Ishikawa (cell line): ENCODE data around the gene CAMK1G.

Experiments used
- CEBPB ChIP-seq: IDR thresholded peaks from 2 replicates; pipeline ENCODE4 v1.6.1; 2012
- CREB1 ChIP-seq: IDR thresholded peaks from 2 replicates; pipeline ENCODE4 v1.6.1; 2012; ENCODE audit warnings: low read depth
- EGR1 ChIP-seq: IDR thresholded peaks from 2 replicates; pipeline ENCODE4 v1.6.1; 2012
- EP300 ChIP-seq: IDR thresholded peaks from 2 replicates; pipeline ENCODE4 v1.6.1; 2012; ENCODE audit warnings: borderline replicate concordance
- FOXM1 ChIP-seq: IDR thresholded peaks from 2 replicates; pipeline ENCODE4 v1.6.1; 2012; ENCODE audit warnings: low read depth, borderline replicate concordance
- NFIC ChIP-seq: IDR thresholded peaks from 2 replicates; pipeline ENCODE4 v1.6.1; 2012
- RAD21 ChIP-seq: IDR thresholded peaks from 2 replicates; pipeline ENCODE4 v1.6.1; 2012; ENCODE audit warnings: low read depth
- TAF1 ChIP-seq: IDR thresholded peaks from 2 replicates; pipeline ENCODE4 v1.6.1; 2012; ENCODE audit warnings: low read depth, mild to moderate bottlenecking
- TCF12 ChIP-seq: IDR thresholded peaks from 2 replicates; pipeline ENCODE4 v1.6.1; 2012; ENCODE audit warnings: low read depth
- TEAD4 ChIP-seq: IDR thresholded peaks from 2 replicates; pipeline ENCODE4 v1.6.1; 2012
- YY1 ChIP-seq: IDR thresholded peaks from 2 replicates; pipeline ENCODE4 v1.6.1; 2012; ENCODE audit warnings: low read depth
- ZBTB7A ChIP-seq: IDR thresholded peaks from 2 replicates; pipeline ENCODE4 v1.6.1; 2012; ENCODE audit warnings: low read depth
- TF ChIP-seq, protein P1 (sequence below): IDR thresholded peaks from 2 replicates; pipeline ENCODE4 v1.6.1; 2012; ENCODE audit warnings: low read depth, mild to moderate bottlenecking
- TF ChIP-seq, protein P2 (sequence below): IDR thresholded peaks from 2 replicates; pipeline ENCODE4 v1.6.1; 2012
- TF ChIP-seq, protein P3 (sequence below): IDR thresholded peaks from 2 replicates; pipeline ENCODE4 v1.6.1; 2012

CAMK1G gene

DNA sequence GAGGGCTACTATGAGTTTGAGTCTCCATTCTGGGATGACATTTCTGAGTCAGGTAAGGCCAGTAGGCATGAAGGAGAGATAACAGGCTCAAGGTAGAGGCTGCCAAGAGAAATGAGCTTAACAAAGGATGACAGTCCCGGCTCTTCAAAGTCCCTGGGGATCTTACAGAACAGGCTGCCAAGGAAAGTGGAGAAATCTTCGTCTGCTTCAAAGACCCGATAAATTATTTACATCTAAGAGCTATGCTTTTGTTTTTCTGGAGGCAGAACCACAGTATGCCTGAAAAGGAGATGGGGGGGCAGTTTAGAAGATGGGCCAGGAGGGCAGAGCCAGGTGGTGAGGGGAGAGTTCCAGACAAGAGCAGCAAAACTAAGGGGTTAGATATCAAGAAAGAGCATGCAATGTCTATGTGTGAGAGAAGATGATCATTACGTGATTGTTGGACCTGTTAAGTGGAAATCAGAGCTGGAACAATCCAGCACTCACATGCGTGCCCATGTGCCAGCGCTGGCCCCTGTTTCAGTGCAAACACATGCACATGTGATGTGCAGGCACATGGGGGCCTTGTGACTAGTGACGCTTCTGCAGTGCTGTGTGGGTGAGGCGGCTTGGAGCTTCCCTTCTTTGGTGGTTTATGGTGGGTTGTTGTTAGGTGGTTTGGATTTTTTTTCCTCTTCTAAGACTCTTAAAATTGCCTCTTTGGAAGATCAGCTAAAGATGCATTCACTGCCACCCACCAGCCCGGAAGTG lies 25.7 kb downstream of the CAMK1G start:
- TF ChIP-seq, protein P1, sequence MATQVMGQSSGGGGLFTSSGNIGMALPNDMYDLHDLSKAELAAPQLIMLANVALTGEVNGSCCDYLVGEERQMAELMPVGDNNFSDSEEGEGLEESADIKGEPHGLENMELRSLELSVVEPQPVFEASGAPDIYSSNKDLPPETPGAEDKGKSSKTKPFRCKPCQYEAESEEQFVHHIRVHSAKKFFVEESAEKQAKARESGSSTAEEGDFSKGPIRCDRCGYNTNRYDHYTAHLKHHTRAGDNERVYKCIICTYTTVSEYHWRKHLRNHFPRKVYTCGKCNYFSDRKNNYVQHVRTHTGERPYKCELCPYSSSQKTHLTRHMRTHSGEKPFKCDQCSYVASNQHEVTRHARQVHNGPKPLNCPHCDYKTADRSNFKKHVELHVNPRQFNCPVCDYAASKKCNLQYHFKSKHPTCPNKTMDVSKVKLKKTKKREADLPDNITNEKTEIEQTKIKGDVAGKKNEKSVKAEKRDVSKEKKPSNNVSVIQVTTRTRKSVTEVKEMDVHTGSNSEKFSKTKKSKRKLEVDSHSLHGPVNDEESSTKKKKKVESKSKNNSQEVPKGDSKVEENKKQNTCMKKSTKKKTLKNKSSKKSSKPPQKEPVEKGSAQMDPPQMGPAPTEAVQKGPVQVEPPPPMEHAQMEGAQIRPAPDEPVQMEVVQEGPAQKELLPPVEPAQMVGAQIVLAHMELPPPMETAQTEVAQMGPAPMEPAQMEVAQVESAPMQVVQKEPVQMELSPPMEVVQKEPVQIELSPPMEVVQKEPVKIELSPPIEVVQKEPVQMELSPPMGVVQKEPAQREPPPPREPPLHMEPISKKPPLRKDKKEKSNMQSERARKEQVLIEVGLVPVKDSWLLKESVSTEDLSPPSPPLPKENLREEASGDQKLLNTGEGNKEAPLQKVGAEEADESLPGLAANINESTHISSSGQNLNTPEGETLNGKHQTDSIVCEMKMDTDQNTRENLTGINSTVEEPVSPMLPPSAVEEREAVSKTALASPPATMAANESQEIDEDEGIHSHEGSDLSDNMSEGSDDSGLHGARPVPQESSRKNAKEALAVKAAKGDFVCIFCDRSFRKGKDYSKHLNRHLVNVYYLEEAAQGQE: no peak
- no peak for TF ChIP-seq YY1
- no peak for TF ChIP-seq ZBTB7A
- no peak for TF ChIP-seq CREB1
- TF ChIP-seq TCF12: no peak
- no peak for TF ChIP-seq TEAD4
- TF ChIP-seq NFIC: no peak
- TF ChIP-seq FOXM1: no peak
- TF ChIP-seq TAF1: no peak
- TF ChIP-seq CEBPB: no peak
- TF ChIP-seq, protein P2, sequence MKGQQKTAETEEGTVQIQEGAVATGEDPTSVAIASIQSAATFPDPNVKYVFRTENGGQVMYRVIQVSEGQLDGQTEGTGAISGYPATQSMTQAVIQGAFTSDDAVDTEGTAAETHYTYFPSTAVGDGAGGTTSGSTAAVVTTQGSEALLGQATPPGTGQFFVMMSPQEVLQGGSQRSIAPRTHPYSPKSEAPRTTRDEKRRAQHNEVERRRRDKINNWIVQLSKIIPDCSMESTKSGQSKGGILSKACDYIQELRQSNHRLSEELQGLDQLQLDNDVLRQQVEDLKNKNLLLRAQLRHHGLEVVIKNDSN: no peak
- no peak for TF ChIP-seq RAD21
- TF ChIP-seq, protein P3, sequence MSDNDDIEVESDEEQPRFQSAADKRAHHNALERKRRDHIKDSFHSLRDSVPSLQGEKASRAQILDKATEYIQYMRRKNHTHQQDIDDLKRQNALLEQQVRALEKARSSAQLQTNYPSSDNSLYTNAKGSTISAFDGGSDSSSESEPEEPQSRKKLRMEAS: no peak
- no peak for TF ChIP-seq EP300
- no peak for TF ChIP-seq EGR1

DNA sequence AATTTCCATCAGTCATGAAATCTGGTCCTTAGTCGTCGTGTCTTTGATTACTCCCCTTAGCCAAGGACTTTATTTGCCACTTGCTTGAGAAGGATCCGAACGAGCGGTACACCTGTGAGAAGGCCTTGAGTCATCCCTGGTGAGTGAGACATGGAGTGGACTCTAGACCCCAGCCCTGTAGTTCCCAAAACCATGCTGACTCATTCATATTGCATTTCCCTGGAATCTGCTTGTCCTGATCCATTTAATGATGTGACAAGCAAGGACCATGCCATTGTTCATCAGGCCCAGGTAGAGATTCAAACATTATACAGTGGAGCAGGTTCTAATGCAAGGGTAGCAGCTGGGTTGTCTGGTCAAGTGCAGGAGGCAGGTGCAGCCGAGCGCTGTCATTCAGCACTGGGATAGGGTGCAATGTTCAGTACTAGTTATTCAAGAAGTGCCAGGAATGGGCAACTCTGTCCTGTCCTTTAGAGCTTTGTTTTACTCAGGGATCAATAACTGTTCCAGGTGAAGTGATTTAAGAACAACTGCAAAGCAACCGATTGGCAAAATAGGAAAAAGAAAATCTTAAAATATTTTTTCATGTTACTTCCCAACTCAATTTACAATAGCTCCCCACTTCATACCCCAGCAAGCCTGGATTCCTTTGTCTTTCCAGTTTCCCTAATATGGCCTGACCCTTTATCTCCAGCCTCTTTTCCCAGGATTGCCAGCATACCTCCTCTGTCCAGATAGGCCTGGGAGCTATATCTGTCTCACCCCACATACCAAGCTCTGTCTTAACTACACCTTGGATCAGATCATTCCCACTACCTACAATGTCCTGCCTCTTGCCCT lies 26.5 kb downstream of the CAMK1G start:
- TF ChIP-seq CREB1 (no peak), TCF12 (no peak)
- TF ChIP-seq, protein P1: peak; percentile 27; the same call in 1 of the 2 replicates

DNA sequence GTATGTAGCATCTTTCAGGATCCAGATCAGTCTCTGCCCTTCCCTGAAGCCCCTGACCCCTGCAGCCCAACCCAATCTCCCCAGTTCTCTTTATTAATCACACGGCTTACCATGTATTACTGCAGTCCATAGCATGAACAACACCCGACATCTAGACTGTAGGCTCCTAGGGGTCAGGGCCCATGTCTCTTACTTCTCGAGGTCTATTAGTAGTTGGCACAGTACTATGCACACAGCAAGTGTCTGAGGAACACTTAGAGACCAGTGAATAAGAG lies 27.1 kb downstream of the CAMK1G start:
- TF ChIP-seq CREB1 (no peak), FOXM1 (no peak), EP300 (no peak), TEAD4 (no peak), YY1 (no peak), TAF1 (no peak), EGR1 (no peak), RAD21 (no peak), CEBPB (no peak), ZBTB7A (no peak), TCF12 (no peak), NFIC (no peak)

DNA sequence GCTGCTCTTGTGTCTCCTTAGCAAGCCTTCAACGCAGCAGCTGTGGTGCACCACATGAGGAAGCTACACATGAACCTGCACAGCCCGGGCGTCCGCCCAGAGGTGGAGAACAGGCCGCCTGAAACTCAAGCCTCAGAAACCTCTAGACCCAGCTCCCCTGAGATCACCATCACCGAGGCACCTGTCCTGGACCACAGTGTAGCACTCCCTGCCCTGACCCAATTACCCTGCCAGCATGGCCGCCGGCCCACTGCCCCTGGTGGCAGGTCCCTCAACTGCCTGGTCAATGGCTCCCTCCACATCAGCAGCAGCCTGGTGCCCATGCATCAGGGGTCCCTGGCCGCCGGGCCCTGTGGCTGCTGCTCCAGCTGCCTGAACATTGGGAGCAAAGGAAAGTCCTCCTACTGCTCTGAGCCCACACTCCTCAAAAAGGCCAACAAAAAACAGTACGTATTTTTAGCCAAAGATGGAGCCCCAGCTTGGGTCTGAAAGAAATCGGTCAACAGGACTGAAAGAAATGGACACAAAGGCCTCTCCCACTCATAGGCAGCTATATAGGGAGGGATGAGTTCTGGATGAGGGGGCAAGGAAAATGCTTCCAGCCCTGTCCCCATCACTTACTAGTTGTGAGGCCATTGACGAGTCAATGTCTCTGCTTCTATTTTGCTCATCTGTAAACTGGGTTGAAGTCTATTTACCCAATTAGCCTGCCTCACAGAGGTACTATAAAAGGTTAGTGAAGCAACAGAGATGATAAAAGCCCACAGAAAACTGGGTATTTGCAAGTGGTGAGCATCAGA lies 28.5 kb downstream of the CAMK1G start:
- TF ChIP-seq, protein P2: no peak
- no peak for TF ChIP-seq RAD21
- TF ChIP-seq, protein P1: no peak
- TF ChIP-seq FOXM1: no peak
- no peak for TF ChIP-seq TCF12
- no peak for TF ChIP-seq CEBPB
- TF ChIP-seq YY1: no peak
